HG02981 (cell line): ENCODE results near the gene HARS1.
"Not testable (repeated sequence)": the region's sequence is repeated elsewhere in the genome, so short reads cannot be mapped to it uniquely, and the experiment has no call there.

Experiments
- ATAC-seq: cut with Tn5 transposase; IDR thresholded peaks from one replicate; pipeline ENCODE4 v1.9.1; 2021; ENCODE audit warnings: mild to moderate bottlenecking, moderate library complexity; ENCODE audit not compliant: unreplicated experiment

The HARS1 gene

GRCh38 chr5:140678993-140679392 lies 12.2 kb downstream of the HARS1 start:
- ATAC-seq, result no peak

GRCh38 chr5:140677947-140678346 lies 13.2 kb downstream of the HARS1 start:
- peak; percentile 74 for ATAC-seq

GRCh38 chr5:140674629-140675028 lies 16.5 kb downstream of the HARS1 start:
- no peak for ATAC-seq

GRCh38 chr5:140674211-140674610 lies 17.0 kb downstream of the HARS1 start:
- ATAC-seq, result no peak

GRCh38 chr5:140673187-140673976 lies 17.8 kb downstream of the HARS1 start, which contains the start of gene DND1:
TSS of gene DND1 (minus strand) at chr5:140673576. CDS start at chr5:140673542, 34 bp downstream.
- ATAC-seq, result no peak

- no peak for ATAC-seq
These were observed 18.5 kb downstream of the HARS1 start for GRCh38 chr5:140672455-140673186.

GRCh38 chr5:140671472-140672125 lies 19.6 kb downstream of the HARS1 start:
- ATAC-seq, result no peak

GRCh38 chr5:140671035-140671434 lies 20.1 kb downstream of the HARS1 start:
- ATAC-seq, result not testable (repeated sequence)

- peak; percentile 97 for ATAC-seq
These were observed 26.6 kb downstream of the HARS1 start, which contains the start of gene WDR55 for GRCh38 chr5:140664359-140665119. TSS of gene WDR55 (plus strand) at chr5:140664904. CDS start at chr5:140664913, 9 bp downstream.

GRCh38 chr5:140664030-140664358 lies 27.2 kb downstream of the HARS1 start:
- ATAC-seq, result no peak

GRCh38 chr5:140660371-140660770 lies 30.8 kb downstream of the HARS1 start:
- ATAC-seq, result not testable (repeated sequence)

- ATAC-seq, result no peak
These were observed 32.3 kb downstream of the HARS1 start for GRCh38 chr5:140658870-140659269.

- ATAC-seq, result no peak
These were observed 44.1 kb downstream of the HARS1 start for GRCh38 chr5:140647042-140647419.

- ATAC-seq, result no peak
These were observed 48.5 kb downstream of the HARS1 start for GRCh38 chr5:140642718-140643117.

GRCh38 chr5:140641716-140642115 lies 49.5 kb downstream of the HARS1 start:
- ATAC-seq, result no peak

GRCh38 chr5:140639148-140639981 lies 51.8 kb downstream of the HARS1 start, which contains the start of gene TMCO6:
TSS of gene TMCO6 (plus strand) at chr5:140639451. CDS start at chr5:140639528, 77 bp downstream.
- ATAC-seq, result peak; percentile 96

GRCh38 chr5:140638898-140639147 lies 52.3 kb downstream of the HARS1 start:
- ATAC-seq, result not testable (repeated sequence)

- ATAC-seq, result no peak
These were observed 53.6 kb downstream of the HARS1 start for GRCh38 chr5:140637371-140638100.
